WTC11 (cell line): Measurements from ENCODE around the gene ITPK1.

ENCODE experiments used
- ATF3 ChIP-seq: sonication (generic); formaldehyde crosslinking; conservative IDR thresholded peaks from 2 replicates; pipeline ENCODE4 v1.8.1; 2022; ENCODE audit warnings: mild to moderate bottlenecking, missing genetic modification reagents
- CREB1 ChIP-seq: sonication (generic); formaldehyde crosslinking; IDR thresholded peaks from 2 replicates; pipeline ENCODE4 v1.8.0; 2023; ENCODE audit warnings: mild to moderate bottlenecking, missing genetic modification reagents
- KAT7 ChIP-seq: sonication (generic); formaldehyde crosslinking; IDR thresholded peaks from 2 replicates; pipeline ENCODE4 v1.8.1; 2023; ENCODE audit warnings: missing genetic modification reagents, mild to moderate bottlenecking, borderline replicate concordance
- NFYB ChIP-seq: sonication (generic); formaldehyde crosslinking; conservative IDR thresholded peaks from 2 replicates; pipeline ENCODE4 v1.8.0; 2022; ENCODE audit warnings: low read depth, missing genetic modification reagents
- NR2C2 ChIP-seq: sonication (generic); formaldehyde crosslinking; IDR thresholded peaks from 2 replicates; pipeline ENCODE4 v1.8.0; 2022; ENCODE audit warnings: mild to moderate bottlenecking, missing genetic modification reagents
- NR3C1 ChIP-seq: sonication (generic); formaldehyde crosslinking; conservative IDR thresholded peaks from 2 replicates; pipeline ENCODE4 v1.8.1; 2023; ENCODE audit warnings: low read depth, mild to moderate bottlenecking, missing genetic modification reagents
- ZBTB21 ChIP-seq: sonication (generic); formaldehyde crosslinking; IDR thresholded peaks from 2 replicates; pipeline ENCODE4 v1.8.1; 2023; ENCODE audit warnings: mild to moderate bottlenecking, missing genetic modification reagents, borderline replicate concordance
- ZNF232 ChIP-seq: sonication (generic); formaldehyde crosslinking; IDR thresholded peaks from 2 replicates; pipeline ENCODE4 v1.8.0; 2022; ENCODE audit warnings: mild to moderate bottlenecking, missing genetic modification reagents
- ZNF416 ChIP-seq: fragments of 250-450 bp; sonication (Bioruptor Pico); IDR thresholded peaks from 2 replicates; pipeline ENCODE4 v1.9.0; 2021; ENCODE audit warnings: mild to moderate bottlenecking, inconsistent platforms
- TF ChIP-seq, protein P1 (sequence below): fragments of 200-600 bp; IDR thresholded peaks from 2 replicates; pipeline ENCODE4 v1.8.0; 2022; ENCODE audit warnings: antibody characterized with exemption

DNA sequence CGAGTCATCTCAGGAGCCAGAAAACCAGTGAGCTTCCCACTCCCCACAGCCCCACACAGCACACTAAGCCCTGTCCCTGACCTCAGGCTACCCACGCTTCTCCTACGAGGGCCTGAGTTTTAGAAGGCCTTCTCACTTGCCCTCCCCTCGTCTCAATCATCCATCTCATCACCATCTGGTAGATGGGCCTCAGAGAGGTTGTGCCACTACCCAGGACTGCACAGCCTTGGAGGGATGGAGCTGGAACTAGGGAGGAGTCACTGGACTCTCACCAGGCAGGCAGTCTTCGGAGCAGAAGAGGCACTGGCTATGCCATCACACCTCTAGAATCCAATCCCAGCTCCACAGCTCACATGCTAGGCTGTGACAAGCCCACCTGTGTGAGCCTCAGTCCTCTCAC lies 52.3 kb downstream of the ITPK1 start:
- TF ChIP-seq NFYB = no peak
- TF ChIP-seq, protein P1, sequence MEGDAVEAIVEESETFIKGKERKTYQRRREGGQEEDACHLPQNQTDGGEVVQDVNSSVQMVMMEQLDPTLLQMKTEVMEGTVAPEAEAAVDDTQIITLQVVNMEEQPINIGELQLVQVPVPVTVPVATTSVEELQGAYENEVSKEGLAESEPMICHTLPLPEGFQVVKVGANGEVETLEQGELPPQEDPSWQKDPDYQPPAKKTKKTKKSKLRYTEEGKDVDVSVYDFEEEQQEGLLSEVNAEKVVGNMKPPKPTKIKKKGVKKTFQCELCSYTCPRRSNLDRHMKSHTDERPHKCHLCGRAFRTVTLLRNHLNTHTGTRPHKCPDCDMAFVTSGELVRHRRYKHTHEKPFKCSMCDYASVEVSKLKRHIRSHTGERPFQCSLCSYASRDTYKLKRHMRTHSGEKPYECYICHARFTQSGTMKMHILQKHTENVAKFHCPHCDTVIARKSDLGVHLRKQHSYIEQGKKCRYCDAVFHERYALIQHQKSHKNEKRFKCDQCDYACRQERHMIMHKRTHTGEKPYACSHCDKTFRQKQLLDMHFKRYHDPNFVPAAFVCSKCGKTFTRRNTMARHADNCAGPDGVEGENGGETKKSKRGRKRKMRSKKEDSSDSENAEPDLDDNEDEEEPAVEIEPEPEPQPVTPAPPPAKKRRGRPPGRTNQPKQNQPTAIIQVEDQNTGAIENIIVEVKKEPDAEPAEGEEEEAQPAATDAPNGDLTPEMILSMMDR = no peak
- TF ChIP-seq ZNF232 (CRISPR knock-in tag) = no peak
- no peak for TF ChIP-seq NR3C1 (CRISPR knock-in tag)
- TF ChIP-seq CREB1 (CRISPR knock-in tag) = no peak
- TF ChIP-seq ZBTB21 (CRISPR knock-in tag) = no peak
- no peak for TF ChIP-seq ATF3
- no peak for TF ChIP-seq ZNF416 (CRISPR knock-in tag)
- TF ChIP-seq NR2C2 = no peak
- no peak for TF ChIP-seq KAT7 (CRISPR knock-in tag)
